NCI-H2029 treated with DMSO at 0.1 percent for 48 hours (cell line): ENCODE measurements around the gene LY6G5C.

Experiments used
- DNase-seq: peaks from one replicate; lab custom pipeline; 2025; lab: John Stamatoyannopoulos, UW

The LY6G5C gene

DNA sequence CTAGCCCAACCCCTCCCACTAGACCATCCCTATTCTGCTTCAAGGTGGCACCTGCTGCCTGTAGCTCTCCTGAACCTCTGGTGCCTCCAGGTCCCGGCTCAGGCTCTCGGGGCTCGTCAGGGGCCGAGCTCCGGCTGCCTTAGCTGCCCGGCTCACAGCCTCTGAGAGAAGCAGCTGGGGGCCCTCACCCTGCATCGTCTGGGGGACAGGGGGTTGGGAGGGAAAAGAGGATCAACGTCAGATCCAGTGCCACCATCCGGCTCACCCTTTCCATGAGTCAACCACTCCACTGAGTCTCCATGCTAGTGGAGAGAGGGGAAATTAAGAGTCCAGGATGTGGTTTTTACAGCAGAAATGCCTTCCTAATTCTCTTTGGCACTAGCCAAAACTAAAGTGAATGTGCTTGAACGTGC is 41.4 kb downstream of the LY6G5C start:
- no peak for DNase-seq

DNA sequence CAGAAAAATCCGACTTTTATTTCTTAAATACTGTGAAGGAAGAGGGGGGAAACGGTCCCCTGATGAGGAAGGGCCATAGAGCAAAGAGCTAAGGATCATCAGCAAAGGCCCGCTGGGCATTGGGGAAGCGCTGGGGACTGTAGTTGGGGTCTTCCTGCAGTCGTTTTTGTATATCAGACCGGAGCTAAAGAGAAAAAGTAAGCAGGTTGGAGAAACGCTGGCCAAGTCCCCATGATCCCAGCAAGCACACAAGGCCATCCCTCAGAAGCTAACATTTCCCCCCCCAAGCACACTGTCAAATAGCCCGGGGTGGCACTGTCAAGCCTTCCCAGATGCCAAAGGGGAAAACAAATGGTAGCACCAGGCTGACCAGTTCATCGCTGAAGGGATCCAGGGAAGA is 41.8 kb downstream of the LY6G5C start:
- no peak for DNase-seq

DNA sequence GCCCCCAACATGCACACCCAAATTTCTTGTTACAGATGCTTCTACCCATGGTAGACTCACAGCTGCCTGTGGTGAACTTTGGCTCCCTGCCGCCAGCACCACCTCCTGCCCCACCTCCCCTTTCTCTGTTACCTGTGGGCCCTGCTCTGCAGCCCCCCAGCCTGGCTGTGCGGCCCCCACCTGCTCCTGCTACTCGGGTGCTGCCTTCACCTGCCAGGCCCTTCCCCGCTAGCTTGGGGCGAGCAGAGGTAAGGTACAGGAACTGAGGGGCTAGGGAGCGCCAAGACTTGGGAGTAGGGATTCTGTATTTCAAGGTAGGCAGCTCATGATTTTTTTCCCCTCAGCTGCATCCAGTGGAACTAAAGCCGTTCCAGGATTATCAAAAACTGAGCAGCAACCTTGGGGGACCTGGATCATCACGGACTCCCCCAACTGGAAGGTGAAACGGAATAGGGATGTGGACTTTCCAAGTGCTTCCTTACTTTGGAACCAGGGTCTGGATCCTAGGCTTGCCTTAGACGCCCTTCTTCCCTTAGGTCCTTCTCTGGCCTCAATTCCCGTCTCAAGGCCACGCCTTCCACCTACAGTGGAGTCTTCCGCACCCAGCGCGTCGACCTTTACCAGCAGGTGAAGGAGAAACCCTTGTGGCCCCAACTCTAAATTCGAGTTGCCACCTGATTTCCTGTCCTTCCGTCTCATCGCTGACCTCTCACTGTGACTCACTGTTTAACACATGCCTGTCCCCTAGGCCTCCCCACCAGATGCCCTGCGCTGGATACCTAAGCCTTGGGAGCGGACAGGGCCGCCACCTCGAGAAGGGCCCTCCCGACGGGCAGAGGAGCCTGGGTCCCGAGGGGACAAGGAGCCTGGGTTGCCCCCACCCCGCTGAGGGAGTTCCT is 43.9 kb downstream of the LY6G5C start:
- DNase-seq = no peak

DNA sequence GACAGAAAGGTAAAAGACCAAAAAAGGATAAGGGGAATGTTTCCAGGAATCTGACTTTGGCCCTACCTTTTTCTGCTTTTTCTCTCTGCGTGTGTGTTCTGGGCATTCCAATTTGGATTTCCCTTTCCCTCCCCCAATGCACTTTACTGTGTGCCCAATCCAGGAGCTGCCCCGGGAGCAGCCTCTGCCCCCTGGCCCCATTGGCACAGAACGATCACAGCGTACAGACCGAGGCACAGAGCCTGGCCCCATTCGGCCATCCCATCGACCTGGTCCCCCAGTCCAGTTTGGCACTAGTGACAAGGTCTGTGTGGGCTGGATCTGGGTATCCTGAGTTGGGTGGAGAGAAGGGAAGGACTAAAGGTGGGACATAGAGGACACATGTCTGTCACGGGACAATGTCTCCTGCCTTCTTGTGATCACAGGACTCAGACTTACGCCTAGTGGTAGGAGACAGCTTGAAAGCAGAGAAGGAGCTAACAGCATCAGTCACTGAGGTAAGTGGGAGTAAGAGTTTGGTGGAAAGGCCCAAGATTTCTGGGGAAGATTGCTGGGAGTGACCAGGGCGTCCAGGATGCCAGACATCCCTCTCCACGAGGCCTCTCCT is 45.8 kb downstream of the LY6G5C start:
- no peak for DNase-seq

DNA sequence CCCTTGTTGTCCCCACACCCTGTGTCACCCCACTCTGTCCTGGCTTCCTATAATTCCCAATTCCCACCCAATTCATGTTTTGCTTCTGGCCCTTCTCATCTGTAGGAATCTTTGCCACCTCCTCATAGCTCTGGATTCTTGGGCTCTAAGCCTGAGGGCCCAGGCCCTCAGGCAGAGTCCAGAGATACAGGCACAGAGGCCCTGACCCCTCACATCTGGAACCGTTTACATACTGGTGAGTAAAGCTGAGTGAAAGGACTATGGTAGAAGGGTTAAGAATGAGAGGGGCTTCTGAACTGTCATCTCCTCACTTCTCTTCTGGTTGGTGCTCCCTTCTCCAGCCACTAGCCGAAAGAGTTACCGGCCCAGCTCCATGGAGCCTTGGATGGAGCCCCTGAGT is 46.7 kb downstream of the LY6G5C start:
- no peak for DNase-seq

DNA sequence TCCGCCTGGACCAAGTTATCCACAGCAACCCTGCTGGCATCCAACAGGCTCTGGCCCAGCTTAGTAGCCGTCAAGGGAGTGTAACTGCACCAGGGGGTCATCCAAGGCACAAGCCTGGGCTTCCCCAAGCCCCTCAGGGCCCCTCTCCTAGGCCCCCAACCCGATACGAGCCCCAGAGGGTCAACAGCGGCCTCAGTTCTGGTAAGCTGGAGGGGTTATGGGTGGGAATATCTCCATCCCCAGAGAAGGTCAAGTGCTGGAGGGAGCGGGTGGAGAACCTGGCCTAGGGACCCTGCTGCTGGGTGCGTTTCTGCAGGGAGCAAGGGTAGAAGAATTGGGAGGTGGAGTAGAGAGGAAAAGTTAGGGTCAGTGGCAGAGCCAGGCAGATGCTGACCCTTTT is 47.4 kb downstream of the LY6G5C start:
- no peak for DNase-seq

DNA sequence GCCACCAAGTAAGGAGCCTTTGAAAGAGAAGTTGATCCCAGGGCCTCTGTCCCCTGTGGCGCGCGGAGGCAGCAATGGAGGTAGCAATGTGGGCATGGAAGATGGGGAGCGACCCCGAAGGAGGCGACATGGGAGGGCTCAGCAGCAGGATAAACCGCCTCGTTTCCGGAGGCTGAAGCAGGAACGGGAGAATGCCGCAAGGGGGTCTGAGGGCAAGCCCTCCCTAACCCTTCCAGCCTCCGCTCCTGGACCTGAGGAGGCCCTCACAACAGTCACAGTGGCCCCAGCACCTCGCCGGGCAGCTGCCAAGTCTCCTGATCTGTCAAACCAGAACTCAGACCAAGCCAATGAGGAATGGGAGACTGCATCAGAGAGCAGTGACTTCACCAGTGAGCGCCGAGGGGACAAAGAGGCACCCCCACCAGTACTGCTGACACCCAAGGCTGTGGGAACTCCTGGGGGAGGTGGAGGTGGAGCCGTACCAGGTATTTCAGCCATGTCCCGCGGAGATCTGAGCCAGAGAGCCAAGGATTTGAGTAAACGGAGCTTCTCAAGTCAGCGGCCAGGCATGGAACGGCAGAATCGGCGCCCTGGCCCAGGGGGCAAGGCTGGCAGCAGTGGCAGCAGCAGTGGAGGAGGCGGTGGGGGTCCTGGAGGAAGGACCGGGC is 48.5 kb downstream of the LY6G5C start:
- no peak for DNase-seq

DNA sequence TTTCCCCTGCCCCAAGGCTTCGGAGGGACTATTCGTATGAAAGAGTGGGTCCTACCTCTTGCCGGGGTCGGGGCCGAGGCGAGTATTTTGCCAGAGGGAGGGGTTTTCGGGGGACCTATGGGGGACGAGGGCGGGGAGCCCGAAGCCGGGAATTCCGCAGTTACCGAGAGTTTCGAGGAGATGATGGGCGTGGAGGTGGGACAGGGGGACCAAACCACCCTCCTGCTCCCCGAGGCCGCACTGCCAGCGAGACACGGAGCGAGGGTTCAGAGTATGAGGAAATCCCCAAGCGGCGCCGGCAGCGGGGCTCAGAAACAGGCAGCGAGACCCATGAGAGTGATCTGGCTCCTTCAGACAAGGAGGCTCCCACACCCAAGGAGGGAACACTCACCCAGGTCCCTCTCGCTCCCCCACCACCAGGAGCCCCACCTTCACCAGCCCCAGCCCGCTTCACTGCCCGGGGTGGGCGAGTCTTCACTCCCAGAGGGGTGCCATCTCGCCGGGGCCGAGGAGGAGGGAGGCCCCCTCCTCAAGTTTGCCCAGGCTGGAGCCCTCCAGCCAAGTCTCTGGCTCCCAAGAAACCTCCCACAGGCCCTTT is 49.1 kb downstream of the LY6G5C start:
- DNase-seq = no peak

DNA sequence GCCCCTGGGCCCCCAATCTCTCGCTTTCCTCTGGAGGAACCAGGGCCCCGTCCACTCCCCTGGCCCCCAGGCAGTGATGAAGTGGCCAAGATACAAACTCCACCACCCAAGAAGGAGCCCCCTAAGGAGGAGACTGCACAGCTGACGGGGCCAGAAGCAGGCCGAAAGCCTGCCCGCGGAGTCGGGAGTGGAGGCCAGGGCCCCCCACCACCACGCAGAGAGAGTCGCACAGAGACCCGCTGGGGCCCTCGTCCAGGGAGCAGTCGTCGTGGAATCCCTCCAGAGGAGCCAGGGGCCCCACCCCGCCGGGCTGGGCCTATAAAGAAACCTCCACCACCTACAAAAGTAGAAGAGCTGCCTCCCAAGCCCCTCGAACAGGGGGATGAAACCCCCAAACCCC is 49.7 kb downstream of the LY6G5C start:
- no peak for DNase-seq

DNA sequence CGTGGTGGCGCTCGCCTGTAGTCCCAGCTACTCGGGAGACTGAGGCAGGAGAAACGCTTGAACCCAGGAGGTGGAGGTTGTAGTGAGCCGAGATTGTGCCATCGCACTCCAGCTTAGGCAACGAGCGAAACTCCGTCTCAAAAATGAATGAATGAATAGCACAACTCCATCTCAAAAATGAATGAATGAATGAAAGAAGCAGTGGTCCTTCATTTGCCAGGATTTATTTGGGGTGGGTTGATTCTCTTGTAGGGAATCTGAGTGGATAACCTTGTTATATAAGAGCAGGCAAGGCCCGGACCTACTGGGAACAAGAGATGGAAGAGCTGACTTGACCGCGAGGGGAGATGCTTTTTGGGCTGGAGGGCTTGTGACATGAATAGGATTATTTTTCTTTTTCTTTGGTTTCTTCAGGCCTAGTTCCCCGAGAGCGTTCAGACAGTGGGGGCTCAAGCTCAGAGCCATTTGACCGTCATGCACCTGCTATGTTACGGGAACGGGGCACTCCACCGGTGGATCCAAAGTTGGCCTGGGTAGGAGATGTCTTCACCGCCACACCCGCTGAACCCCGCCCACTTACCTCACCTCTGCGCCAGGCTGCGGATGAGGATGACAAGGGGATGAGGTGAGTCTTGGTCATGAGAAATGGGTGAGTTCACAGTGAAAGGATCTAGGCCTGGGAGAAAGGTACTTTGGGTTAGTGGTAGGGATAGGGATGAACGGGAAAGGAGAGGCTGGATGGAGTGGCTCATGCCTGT is 50.5 kb downstream of the LY6G5C start:
- DNase-seq = no peak

DNA sequence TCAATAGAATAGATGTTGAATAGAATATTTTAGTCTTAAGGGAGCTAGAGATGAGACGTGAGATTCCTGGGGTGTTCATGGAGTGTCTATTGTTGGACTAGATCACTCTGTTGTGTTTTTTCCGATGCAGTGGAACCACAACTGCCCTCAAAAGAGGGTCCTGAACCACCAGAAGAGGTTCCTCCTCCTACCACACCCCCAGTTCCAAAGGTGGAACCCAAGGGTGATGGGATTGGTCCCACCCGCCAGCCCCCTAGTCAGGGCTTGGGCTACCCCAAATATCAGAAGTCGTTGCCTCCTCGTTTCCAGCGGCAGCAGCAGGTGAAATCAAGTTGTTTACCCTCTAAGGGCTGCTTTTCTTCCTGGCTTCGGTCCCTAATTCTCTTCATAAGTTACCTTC is 51.9 kb downstream of the LY6G5C start:
- DNase-seq = no peak

DNA sequence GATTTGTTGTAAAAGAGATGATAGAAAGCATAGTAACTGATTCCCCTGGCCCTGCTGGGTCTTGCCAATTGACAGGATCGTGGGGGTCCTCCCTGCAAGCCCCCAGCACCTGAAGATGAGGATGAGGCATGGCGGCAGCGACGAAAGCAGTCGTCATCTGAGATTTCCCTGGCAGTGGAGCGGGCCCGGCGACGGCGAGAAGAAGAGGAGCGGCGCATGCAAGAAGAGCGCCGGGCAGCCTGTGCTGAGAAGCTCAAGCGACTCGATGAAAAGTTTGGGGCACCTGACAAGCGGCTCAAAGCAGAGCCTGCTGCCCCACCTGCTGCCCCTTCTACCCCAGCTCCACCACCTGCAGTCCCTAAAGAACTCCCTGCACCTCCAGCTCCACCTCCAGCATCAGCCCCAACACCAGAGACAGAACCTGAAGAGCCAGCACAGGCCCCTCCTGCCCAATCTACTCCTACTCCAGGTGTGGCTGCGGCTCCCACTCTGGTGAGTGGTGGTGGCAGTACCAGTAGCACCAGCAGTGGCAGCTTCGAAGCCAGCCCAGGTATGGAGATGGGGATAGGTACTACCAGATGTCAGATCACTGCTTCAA is 53.1 kb downstream of the LY6G5C start:
- no peak for DNase-seq

DNA sequence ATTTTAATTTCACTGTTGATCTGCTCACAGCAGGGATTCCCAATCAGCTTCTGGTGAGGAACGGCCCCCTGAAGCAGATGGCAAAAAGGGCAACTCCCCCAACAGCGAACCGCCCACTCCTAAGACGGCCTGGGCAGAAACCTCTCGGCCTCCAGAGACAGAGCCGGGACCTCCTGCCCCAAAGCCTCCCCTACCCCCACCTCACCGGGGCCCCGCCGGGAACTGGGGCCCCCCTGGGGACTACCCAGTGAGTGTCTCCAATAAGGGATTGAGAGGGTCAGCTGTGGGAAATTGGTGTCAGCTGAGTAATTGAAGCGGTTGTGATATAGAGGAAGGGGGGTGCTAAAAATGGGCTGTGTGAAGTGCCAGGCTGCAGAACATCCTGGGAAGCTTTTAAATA is 53.9 kb downstream of the LY6G5C start:
- DNase-seq = no peak
